Tibial nerve (tissue), 4 donors: ENCODE data around the gene C20orf202. TPM values are rescaled to one million over a fixed set of nuclear protein-coding genes. Genes with fewer than 3 reads are reported as not detected.

Experiments
- DNase-seq, 2 donors: peaks; one replicate each; pipeline ENCODE4 v3.0.0-alpha.2; 2019; ENCODE audit warnings: low spot score in 2 of 2
- H3K27ac ChIP-seq, 4 donors: fragments of 200-600 bp; sonication (generic) in 3 of 4; one replicate each; pipeline ENCODE4 v1.5.1; 2017 to 2019; ENCODE audit warnings: mild to moderate bottlenecking in 1 of 4
- H3K27me3 ChIP-seq, 2 donors: fragments of 200-600 bp; sonication (generic) in 1 of 2; one replicate each; pipeline versions ENCODE4 v1.5.1 to v1.6.0; 2017 to 2019
- H3K36me3 ChIP-seq, 3 donors: fragments of 200-600 bp; sonication (generic); one replicate each; pipeline ENCODE4 v1.5.1; 2018 to 2019
- H3K4me1 ChIP-seq, 4 donors: fragments of 200-600 bp; sonication (generic) in 3 of 4; one replicate each; pipeline ENCODE4 v1.5.1; 2017 to 2019
- H3K4me3 ChIP-seq, 4 donors: fragments of 200-600 bp; sonication (generic) in 3 of 4; one replicate each; pipeline ENCODE4 v1.5.1; 2017 to 2019; ENCODE audit warnings: mild to moderate bottlenecking in 1 of 4, moderate library complexity in 1 of 4
- H3K9me3 ChIP-seq, 4 donors: fragments of 200-600 bp; sonication (generic) in 3 of 4; one replicate each; pipeline ENCODE4 v1.5.1; 2017 to 2019
- CTCF ChIP-seq, 5 experiments: fragments of 200-600 bp in 3 of 5; fragments of 450-650 bp in 2 of 5; sonication (generic) in 3 of 5; IDR thresholded peaks; one replicate each; pipeline ENCODE4 v1.5.1; 2016 to 2019; ENCODE audit warnings: antibody characterized with exemption in 5 of 5, mild to moderate bottlenecking in 3 of 5, moderate library complexity in 2 of 5
- EP300 ChIP-seq, 2 donors: sonication (generic); formaldehyde crosslinking; IDR thresholded peaks; one replicate each; pipeline ENCODE4 v1.6.1; 2017; ENCODE audit warnings: antibody characterized with exemption in 2 of 2, mild to moderate bottlenecking in 1 of 2
- POLR2A ChIP-seq, 2 donors: fragments of 450-650 bp; IDR thresholded peaks; one replicate each; pipeline ENCODE4 v1.6.1; 2017; ENCODE audit warnings: antibody characterized with exemption in 2 of 2, mild to moderate bottlenecking in 2 of 2, moderate library complexity in 2 of 2
- WGBS, 2 donors: methylation state at CpG; one replicate each; pipeline ENCODE4 v1.1.5; 2018; 5-methylcytosine and 5-hydroxymethylcytosine counted together
- total RNA-seq, 4 donors: library from RNA; depleted of rRNA; stranded (reverse); fragments of >200 nt; gene quantifications; one replicate each; pipeline ENCODE4 v1.1.0, GENCODE V29; 2016

Gene C20orf202
- total RNA-seq, 4 donors from 2014 or later = 0.59 TPM; not detected in 3

GRCh38 chr20:1224205-1224890 is 21.1 kb downstream of the C20orf202 start:
- peaks cover 0 to 18% (median 0%) of the 10 kb centered on the region in 4 donors for H3K9me3 ChIP-seq
- no peaks in the 10 kb centered on the region for H3K36me3 ChIP-seq
- no peak overlapping the region for H3K4me3 ChIP-seq
- peaks cover 4 to 34% of the 10 kb centered on the region in 2 donors for H3K27me3 ChIP-seq
- no peak for DNase-seq
- peaks cover 0 to 22% (median 10%) of the 10 kb centered on the region in 4 donors for H3K4me1 ChIP-seq
- no peak overlapping the region for H3K27ac ChIP-seq
- TF ChIP-seq POLR2A (IDR thresholded peaks at IDR 0.05) = no peak
- TF ChIP-seq EP300 (IDR thresholded peaks at IDR 0.05) = no peak
- TF ChIP-seq CTCF (IDR thresholded peaks at IDR 0.05) = no peak
- 80 to 83% methylated on average over 20 of the region's 20 CpGs for WGBS, 2 donors

GRCh38 chr20:1225263-1225782 is 22.1 kb downstream of the C20orf202 start:
- DNase-seq = no peak
- H3K27me3 ChIP-seq = peaks cover 4 to 44% of the 10 kb centered on the region in 2 donors
- WGBS, 2 donors = 4 to 5% methylated on average over 27 to 28 of the region's 30 CpGs

GRCh38 chr20:1225783-1226654 is 22.8 kb downstream of the C20orf202 start, which contains the start of gene RAD21L1:
RAD21L1 (plus strand) TSS chr20:1226044; CDS start chr20:1228454, 2,410 bp downstream.
- H3K4me3 ChIP-seq = peak within 1 kb of the TSS; percentile 39 to 72 (median 54)
- TF ChIP-seq CTCF (IDR thresholded peaks at IDR 0.05) = no peak
- TF ChIP-seq POLR2A (IDR thresholded peaks at IDR 0.05) = peak in 1 of 2 donors; percentile 8
- H3K9me3 ChIP-seq = peaks cover 0 to 18% (median 0%) of the 10 kb centered on the region in 4 donors
- H3K36me3 ChIP-seq = no peaks in the 10 kb centered on the region
- H3K27ac ChIP-seq = peak within 1 kb of the TSS in 2 of 4 donors; percentile 40 to 52
- peaks cover 4 to 50% of the 10 kb centered on the region in 2 donors for H3K27me3 ChIP-seq
- WGBS, 2 donors = 0 to 2% methylated on average over 16 to 68 of the region's 88 CpGs
- peaks cover 0 to 22% (median 10%) of the 10 kb centered on the region in 4 donors for H3K4me1 ChIP-seq
- peak; percentile 36 to 56 for DNase-seq

More at GRCh38 chr20:1225263-1225782, 22.1 kb downstream of the C20orf202 start:
- peak overlapping the region in 2 of 4 donors; percentile 19 to 50 for H3K27ac ChIP-seq
- H3K9me3 ChIP-seq = peaks cover 0 to 18% (median 0%) of the 10 kb centered on the region in 4 donors
- no peaks in the 10 kb centered on the region for H3K36me3 ChIP-seq
- peak overlapping the region; percentile 14 to 72 (median 20) for H3K4me3 ChIP-seq
- TF ChIP-seq EP300 (IDR thresholded peaks at IDR 0.05) = no peak
- TF ChIP-seq POLR2A (IDR thresholded peaks at IDR 0.05) = no peak
- no peak for TF ChIP-seq CTCF (IDR thresholded peaks at IDR 0.05)
- H3K4me1 ChIP-seq = peaks cover 0 to 22% (median 10%) of the 10 kb centered on the region in 4 donors

- Histone ChIP-seq H3K4me1 (peaks cover 0 to 22% (median 10%) of the 10 kb centered on the region in 4 donors), H3K27ac (no peak overlapping the region), H3K4me3 (no peak overlapping the region), H3K9me3 (no peaks in the 10 kb centered on the region), H3K36me3 (no peaks in the 10 kb centered on the region), H3K27me3 (peaks cover 4 to 54% of the 10 kb centered on the region in 2 donors)
- 89 to 90% methylated on average over 3 of the region's 3 CpGs for WGBS, 2 donors
- TF ChIP-seq EP300 (IDR thresholded peaks at IDR 0.05) (no peak), POLR2A (IDR thresholded peaks at IDR 0.05) (no peak), CTCF (IDR thresholded peaks at IDR 0.05) (no peak)
- no peak for DNase-seq
Measured at GRCh38 chr20:1229541-1229940, 26.3 kb downstream of the C20orf202 start.
